Measurements from ENCODE around the gene SORL1.

DNA sequence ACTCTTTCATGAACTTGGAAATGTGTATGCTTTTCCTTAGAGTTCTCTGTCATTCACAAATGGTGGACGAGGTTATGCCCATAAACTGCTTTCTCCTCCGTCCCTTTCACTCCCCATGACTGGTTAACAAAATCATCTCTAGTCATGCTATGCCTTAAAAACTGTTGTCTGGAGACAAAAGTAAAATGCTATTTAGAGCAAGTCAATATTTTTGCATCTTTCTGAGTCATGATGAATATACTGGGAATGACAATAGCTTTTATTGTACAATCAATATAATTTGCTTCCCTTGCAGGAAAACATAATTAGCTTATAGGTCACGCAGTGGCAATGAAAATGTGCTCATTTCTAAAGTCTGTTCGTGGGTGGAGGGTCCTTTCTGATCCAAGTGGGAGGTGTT, 217.3 kb downstream of the SORL1 start:
- TF ChIP-seq, protein P1, sequence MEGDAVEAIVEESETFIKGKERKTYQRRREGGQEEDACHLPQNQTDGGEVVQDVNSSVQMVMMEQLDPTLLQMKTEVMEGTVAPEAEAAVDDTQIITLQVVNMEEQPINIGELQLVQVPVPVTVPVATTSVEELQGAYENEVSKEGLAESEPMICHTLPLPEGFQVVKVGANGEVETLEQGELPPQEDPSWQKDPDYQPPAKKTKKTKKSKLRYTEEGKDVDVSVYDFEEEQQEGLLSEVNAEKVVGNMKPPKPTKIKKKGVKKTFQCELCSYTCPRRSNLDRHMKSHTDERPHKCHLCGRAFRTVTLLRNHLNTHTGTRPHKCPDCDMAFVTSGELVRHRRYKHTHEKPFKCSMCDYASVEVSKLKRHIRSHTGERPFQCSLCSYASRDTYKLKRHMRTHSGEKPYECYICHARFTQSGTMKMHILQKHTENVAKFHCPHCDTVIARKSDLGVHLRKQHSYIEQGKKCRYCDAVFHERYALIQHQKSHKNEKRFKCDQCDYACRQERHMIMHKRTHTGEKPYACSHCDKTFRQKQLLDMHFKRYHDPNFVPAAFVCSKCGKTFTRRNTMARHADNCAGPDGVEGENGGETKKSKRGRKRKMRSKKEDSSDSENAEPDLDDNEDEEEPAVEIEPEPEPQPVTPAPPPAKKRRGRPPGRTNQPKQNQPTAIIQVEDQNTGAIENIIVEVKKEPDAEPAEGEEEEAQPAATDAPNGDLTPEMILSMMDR (IDR thresholded peaks at IDR 0.05; ENCODE audit: poor library complexity, severe bottlenecking), result no peak
- TF ChIP-seq RAD21 (conservative IDR thresholded peaks at IDR 0.05) (no peak), EP300 (conservative IDR thresholded peaks at IDR 0.05; ENCODE audit: poor library complexity, severe bottlenecking) (no peak), EZH2 (IDR thresholded peaks at IDR 0.05; ENCODE audit: borderline replicate concordance, insufficient read depth, low read length, poor library complexity, severe bottlenecking) (no peak), MXI1 (conservative IDR thresholded peaks at IDR 0.05; ENCODE audit: poor library complexity, severe bottlenecking) (no peak), POLR2AphosphoS5 (IDR thresholded peaks at IDR 0.05) (no peak)
- TF ChIP-seq, protein P2, sequence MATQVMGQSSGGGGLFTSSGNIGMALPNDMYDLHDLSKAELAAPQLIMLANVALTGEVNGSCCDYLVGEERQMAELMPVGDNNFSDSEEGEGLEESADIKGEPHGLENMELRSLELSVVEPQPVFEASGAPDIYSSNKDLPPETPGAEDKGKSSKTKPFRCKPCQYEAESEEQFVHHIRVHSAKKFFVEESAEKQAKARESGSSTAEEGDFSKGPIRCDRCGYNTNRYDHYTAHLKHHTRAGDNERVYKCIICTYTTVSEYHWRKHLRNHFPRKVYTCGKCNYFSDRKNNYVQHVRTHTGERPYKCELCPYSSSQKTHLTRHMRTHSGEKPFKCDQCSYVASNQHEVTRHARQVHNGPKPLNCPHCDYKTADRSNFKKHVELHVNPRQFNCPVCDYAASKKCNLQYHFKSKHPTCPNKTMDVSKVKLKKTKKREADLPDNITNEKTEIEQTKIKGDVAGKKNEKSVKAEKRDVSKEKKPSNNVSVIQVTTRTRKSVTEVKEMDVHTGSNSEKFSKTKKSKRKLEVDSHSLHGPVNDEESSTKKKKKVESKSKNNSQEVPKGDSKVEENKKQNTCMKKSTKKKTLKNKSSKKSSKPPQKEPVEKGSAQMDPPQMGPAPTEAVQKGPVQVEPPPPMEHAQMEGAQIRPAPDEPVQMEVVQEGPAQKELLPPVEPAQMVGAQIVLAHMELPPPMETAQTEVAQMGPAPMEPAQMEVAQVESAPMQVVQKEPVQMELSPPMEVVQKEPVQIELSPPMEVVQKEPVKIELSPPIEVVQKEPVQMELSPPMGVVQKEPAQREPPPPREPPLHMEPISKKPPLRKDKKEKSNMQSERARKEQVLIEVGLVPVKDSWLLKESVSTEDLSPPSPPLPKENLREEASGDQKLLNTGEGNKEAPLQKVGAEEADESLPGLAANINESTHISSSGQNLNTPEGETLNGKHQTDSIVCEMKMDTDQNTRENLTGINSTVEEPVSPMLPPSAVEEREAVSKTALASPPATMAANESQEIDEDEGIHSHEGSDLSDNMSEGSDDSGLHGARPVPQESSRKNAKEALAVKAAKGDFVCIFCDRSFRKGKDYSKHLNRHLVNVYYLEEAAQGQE (IDR thresholded peaks at IDR 0.05; ENCODE audit: borderline replicate concordance), result no peak

All from neural cell (in vitro differentiated cells).